Colon (tissue), 2 donors: ENCODE results near the gene RNF17.
"Not testable (repeated sequence)": the region's sequence is repeated elsewhere in the genome, so short reads cannot be mapped to it uniquely, and the experiment has no call there.

Experiments
- FAIRE-seq: peaks from 2 replicates; lab custom pipeline; 2012; peaks lifted over from hg19 to GRCh38; lab: Jason Lieb, UNC
- donor health status: control.
- donor health status: control.

The RNF17 gene

DNA sequence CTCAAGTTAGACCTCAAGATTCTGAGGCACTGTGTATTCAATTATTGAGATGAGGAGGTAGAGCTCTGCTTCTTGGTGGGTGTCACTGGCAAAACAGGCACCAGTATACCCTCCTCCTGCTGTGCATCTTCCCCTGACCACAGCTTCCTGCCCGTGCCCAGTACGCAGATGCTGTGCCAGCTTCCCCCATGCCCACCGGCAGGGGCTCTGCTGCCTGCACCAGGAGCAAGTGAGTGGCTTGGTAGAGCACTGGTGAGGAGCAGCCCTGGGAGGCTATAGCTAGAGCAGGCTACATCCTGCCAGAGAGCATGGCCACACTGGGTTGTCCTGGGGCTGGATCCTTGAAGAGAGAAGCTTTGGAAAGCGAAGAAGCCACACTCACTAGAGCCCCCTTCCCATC, 21.0 kb upstream of the RNF17 start:
- FAIRE-seq, result no peak

DNA sequence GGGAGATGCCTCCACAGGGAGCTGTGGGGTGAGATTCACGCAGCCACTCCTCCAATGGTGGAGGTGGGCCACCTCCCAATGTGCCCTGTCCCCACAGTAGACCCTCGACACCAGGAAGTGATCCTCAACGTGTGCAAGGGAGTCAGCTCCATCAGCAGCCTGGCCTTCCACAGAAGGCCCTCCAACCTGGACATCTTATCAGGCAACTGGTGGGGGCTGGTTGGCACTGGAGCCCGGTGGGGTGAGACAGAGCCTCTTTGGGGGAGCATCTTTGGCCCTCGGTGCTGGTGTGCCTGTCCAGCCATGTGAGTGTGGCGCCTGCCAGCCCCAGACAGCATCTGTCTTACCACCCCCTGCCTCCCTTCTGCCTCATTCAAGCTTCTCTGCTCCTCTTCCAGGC, 19.7 kb upstream of the RNF17 start:
- no peak for FAIRE-seq

DNA sequence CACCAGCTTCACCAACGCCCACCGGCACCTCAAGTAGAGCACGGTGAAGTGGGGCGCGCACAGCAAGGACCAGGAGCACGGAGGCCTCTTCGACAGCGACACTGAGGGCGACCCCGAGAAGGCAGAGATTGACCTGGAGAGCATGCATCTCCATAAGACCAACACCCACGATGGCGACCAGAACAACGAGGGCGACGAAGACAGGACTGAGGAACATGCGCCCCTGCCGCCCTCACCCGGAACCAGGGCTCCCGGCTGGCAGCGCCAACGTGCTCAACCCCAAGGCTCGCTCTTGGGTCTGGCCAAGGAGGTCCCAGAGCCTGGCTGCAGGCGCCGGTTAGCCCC, 18.5 kb upstream of the RNF17 start:
- no peak for FAIRE-seq

DNA sequence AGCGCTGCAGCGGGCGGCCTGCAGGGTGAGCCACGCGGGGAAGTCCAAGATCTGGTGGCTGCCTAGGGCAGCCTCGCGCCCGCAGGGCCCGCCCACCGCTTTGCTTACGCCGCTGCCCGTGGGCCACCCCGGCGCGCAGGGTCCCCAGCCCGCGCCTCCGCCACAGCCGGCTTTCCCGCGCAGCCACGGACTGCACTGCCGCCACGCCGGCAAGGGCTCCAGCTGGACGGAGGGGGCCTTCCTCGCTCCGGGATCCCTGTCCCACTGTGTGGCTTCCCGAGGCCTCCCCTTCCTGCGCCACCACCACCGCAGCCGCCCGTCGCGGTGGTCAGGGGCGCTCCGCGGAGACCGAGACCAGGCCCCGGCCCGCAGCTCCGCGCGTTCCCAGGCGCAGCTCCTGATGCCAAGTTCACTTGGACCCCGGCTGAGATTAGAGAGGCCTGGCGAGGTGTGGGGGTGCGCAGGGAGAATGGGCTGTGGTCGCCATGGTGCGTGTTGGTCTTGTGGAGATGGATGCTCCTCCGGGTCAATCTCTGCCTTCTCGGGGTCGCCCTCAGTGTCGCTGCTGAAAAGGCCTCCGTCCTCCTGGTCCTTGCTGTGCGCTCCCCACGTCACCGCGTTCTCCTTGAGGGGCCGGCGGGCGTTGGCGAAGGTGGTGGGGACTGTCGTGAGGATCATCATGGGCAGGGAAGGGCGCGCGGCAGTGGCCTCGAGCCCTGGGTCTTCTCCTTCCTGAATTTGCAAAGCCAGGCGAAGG, 17.9 kb upstream of the RNF17 start:
- FAIRE-seq, result no peak

DNA sequence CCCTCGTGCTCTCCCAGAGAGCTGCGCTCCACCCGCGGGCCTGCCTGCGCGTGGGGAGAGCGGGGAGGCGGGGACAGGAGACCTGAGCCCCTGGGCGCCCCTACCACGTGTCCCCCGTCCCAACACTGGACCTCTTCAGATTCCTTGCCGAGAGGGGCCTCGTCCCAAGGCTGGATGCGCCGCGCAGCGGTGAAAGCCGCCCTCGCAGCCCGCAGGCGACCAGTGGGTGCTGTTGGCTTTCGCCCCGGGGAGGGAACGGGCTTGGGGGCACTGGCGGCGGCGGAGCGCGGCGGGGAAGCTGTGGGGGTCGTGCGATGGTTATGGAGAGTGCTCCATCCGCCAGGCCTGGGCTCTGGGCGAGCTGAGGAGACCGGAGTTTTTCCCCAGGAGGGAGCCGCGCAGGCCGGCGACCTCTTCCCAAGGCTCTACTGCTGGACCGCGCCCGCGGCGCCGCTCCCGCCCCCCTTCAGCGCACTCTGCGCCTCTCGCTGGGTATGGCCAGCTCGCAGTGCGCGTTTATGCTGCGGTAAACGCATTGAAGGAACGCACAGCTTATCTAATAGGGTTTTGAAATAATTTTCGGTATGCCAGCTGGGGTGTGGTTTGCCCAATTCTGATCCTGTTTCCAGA, 17.2 kb upstream of the RNF17 start:
- FAIRE-seq, result no peak

DNA sequence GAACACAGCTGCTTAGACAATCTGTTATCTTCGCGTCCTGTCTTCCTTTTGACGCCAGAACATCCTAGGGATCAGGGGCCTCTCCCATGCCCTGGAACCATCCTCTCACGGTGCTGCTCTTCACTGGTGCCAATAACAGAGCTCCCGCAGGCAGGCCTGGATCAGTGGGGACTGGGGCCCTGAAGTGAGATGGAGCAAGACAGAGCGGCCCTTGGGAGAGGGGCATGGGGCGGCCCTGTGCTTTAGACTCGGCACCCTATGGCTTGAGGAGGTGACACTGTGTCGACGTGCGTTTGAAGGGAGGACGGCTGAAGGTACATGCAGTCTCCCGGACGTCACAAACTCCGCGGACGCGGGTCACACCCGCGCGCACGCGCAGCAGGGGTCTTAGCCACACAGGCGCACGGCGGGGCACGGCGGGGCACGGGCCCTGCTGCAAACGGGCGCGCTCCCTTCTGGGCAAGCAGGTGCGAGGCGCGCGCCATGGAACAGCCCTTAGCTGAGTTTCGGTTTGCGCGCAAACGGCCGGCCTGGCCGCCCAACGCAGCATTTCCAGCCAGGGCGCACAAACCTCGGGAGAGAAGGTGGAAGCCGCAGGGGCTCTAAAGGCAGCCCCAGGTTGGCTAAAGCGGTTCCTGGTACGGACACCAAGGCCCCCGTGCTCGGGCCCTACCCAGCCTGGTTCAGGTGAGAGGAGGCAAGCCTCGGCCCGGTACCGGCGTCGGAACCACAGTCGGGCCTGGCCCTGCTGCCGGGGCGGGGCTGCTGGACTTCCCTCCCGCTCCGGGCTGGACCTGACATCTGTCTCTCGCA, 16.5 kb upstream of the RNF17 start:
- FAIRE-seq, result no peak

DNA sequence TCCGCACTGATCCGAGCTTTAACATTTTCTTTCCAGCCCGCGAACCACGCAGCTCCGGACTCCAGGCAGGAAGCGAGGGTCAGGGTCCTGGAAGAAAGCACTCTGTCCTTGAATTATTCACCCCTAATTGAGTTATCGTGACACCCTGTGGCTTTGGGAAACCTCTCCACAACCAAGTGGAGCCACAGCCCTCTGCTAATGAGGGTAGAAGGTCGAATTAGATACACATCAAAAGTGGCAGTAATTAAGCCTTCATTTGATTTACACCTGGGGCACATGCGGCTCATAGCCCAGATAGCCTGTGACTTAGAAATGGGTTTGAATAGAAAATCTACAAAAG, 15.9 kb upstream of the RNF17 start:
- FAIRE-seq, result no peak

DNA sequence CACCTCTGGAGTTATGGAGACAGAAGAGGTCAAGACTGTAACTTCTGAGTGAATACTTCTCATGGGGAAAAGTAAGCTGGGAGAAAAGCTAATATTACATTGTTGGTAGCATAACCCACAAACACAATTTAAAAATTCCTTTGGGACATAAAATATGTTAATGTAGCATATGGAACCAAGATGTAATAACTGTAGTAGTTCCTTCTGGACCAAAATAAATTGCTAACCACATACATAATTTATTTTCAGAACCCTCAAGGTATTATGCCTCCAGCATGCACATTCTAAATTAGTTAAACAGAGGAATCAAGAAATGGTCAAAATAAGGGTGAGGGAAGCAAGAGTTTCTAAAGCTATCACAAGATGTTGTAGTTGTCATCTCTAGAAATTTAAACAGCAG, 4.8 kb upstream of the RNF17 start:
- FAIRE-seq, result no peak

DNA sequence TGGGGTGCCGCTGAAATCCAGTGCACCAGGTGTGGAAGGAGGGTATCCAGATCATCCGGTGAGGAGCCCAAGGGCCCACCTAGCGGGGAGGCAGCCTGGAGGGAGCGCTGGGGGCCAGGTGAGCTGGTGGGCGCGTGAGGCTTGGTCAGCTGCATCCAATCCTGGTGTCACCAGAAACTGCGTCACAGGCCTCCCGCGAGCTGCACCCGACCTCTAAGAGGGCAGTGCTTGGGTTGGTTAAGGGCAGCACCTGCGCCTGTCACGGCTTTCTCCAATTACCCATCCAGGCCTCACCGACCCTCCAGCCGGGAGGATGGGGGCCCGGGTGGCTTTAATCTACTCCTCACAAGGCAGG, 284 bp downstream of the RNF17 start:
- FAIRE-seq, result no peak

DNA sequence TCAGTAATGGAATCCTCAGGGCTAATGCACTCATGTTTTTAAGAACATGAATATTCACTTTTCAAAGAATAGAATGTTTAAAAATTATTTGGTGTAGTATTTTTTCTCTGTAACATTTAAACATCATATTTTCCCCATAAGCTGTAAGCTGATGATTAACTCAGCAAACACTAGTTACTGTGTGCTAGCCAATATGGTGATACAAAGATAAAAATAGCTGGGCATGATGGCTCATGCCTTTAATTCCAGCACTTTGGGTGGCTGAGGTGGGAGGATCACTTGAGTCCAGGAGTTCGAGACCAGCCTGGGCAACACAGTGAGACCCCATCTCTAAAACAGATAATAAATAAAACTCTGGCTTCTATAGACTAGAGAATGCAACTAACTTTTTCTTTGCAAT, 13.2 kb downstream of the RNF17 start:
- no peak for FAIRE-seq

DNA sequence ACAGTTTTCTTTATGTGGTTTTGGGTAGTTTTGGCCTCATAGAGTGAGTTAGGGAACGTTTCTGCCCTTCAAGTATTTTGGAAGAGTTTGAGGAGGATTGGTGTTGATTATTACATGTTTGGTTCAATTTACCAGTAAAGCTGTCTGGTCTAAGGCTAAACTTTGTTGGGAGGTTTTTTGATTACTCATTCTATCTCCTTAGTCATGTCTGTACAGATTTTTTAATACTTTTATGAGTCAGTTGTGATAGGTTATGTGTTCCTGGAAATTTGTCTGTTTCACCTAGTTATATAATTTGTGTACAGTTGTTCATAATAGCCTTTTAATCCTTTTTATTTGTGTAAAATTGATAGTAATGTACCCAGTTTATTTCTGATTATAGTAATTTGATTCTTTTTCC, 20.4 kb downstream of the RNF17 start:
- FAIRE-seq, result no peak

DNA sequence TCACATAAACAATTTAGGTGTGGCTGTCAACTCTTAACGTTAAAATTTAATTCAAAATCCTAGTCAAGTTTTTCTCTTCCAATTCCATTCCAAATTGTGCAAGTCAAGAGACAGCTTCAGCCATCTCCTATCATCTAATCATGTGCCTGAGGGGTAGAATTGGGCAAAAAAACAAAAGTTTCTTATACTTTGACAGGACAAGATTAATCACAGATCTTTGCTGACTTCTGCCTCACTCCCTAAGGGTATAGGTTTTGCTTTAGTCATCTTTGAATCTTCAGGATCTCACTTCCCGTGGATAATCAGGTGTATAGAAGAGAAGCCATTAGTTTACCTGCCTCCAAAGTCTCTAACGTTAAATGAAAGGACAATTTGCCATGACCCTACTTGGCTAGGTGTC, 24.6 kb downstream of the RNF17 start:
- no peak for FAIRE-seq

DNA sequence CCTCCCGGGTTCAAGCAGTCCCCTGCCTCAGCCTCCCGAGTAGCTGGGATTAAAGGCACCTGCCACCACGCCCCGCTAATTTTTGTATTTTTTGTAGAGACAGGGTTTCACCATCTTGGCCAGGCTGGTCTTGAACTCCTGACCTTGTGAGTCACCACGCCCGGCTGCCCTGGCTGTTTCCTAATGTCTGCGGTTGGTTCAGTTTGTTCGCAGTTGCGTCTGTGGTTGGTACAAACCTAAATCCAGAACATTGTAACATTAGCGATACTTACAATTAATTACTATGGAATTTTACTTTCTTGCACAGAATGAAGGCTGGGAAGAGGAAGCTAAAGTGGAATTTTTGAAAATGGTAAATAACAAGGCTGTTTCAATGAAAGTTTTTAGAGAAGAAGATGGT, 38.1 kb downstream of the RNF17 start:
- no peak for FAIRE-seq

DNA sequence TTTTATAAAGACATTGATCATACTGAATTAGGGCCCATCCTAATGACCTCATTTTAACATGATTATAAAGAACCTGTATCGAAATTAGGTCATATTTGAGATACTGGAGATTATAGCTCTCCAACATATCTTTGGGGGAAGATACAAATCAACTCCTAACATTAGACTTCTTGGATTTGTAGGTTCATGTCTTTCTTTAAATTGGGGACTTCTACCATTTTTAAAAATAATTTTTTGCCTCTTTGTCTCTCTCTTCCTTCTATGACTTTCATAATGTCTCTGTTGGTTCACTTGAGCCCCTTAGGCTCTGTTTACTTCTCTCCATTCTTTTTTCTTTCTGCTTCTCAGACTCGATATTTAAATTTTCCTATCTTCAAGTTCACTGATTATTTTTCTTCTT, 57.2 kb downstream of the RNF17 start:
- no peak for FAIRE-seq

DNA sequence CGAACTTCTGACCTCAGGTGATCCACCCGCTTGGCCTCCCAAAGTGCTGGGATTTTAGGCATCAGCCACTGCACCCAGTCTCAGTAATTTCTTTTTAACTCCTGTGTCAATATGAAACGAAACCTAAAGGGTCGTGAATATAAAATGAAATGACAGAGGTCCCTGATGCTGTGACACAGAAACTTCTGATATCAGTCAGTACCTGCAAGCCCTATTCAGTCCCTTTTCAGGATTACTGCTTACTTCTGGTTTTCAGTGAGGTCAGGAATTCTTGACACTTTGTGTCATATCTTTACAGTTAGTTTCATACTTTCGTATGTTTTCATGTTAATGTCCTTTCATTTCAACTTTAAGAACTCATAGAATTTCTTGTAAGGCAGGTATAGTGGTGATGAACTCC, 58.7 kb downstream of the RNF17 start:
- FAIRE-seq, result no peak

DNA sequence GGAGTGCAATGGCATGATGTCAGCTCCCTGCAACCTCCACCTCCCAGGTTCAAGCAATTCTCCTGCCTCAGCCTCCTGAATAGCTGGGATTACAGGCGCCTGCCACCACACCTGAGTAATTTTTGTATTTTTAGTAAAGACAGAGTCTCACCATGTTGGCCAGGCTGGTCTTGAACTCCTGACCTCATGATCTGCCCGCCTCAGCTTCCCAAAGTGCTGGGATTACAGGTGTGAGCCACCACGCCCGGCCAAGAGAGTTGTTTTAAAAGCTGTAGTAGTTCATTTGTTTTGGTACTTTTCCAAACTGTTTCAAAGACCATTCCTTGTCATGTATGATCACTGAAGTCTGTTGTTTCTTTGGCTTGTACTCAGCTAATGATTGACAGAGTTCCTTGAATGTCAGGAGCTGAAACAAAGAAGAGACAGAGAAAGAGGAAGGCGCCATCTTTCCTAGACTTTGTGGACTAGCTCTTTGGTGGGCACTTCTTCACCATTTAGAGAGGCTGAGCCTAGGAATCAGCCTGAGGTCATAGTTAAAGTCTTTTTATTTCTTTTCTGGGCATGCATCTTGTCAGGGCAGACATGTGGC, 59.2 kb downstream of the RNF17 start:
- FAIRE-seq, result not testable (repeated sequence)

DNA sequence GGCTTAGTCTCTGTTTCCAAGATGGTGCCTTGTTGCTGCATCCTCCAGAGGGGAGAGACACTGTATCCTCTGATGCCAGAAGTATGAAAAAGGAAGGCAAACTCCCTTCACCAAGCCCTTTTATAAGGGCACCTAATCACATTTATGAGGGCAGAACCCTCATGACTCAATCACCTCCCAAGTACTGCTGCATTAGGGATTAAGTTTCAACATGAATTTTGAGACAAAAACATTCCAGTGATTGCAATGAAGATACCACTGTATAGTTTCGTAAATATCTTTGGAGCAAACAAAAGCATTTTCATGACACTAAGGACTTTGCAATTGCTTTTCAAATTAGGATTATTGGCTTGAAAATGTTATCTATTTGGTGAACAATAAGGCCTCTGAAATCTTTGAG, 63.8 kb downstream of the RNF17 start:
- FAIRE-seq, result no peak

DNA sequence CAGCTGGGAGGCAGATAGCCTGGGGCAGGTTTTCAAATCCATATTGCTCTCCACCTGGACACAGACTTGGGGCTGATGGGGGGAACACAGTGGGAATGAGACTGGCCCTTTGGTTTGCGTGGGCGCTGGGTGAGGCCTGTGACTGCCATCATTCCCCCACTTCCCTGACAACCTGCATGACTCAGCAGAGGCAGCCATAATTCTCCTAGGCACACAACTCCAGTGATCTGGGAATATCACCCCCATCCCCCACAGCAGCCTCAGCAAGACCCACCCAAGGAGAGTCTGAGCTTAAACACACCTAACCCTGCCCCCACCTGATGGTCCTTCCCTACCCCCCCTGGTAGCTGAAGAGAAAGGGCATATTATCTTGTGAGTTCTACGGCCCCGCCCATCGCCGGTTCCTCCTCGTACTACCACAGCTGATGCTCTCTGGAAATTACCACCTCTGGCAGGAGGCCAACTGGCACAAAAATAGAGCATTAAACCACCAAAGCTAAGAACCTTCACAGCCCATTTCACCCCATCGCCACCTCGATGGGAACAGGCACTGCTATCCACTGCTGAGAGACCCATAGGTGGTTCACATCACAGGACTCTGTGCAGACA, 71.0 kb downstream of the RNF17 start:
- FAIRE-seq, result no peak

DNA sequence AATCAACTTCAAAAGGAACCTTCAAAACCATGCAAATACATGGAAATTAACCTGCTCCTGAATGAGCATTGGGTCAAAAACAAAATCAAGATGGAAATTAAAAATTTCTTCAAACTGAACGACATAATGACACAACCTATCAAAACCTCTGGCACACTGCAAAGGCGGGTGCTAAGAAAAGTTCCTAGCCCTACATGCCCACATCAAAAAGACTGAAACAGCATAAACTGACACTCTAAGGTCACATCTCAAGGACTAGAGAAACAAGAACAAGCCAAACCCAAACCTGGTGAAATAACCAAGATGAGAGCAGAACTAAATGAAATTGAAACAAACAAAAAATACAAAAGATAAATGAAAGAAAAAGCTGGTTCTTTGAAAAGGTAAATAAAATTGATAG, 73.6 kb downstream of the RNF17 start:
- FAIRE-seq, result not testable (repeated sequence)

DNA sequence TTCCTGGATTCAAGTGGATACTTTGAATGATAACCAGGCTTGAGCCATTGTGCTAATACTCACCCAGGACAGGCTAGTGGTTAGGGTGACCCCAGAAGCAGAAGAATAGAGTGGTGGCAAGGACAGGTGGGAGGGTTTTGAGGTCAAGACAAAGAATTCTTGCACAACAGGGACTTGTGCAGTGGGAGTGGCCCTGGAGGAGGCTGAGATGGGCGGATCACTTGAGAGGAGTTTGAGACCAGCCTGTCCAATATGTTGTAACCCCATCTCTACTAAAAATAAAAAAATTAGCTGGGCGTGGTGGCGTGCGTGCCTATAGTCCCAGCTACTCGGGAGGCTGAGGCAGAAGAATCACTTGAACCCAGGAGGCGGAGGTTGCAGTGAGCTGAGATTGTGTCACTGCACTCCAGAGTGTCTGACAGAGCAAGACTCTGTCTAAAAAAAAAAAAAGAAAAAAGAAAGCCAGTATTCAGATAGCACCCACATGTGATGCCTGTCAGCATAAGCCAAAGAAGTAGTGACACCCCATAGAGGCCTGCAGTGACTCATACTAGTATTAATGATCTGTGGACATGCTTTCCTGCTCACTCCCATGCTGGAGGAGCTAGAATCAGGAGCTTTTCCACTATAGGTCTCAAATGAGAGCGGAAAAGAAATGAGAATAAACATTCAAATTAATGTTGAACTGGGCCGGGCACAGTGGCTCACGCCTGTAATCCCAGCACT, 78.7 kb downstream of the RNF17 start:
- no peak for FAIRE-seq

DNA sequence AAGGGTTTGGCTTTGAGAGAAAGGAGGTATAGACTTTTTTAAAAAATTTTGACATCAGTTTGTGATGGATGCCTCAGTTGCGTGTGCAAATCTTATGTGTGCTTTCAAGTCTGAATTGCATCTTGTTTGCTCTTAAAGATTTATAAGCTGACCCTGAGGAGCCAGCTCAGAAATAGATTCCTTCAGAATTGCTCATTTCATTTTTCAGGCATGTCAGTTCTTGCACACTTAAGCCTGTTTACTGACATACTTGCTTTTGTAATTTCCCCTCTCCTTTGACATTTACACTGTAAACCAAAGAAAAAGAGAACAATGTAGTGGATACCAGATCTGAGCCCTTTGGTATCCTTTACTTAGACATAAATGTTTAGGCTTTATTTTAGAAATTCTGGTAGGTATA, 87.6 kb downstream of the RNF17 start:
- no peak for FAIRE-seq

DNA sequence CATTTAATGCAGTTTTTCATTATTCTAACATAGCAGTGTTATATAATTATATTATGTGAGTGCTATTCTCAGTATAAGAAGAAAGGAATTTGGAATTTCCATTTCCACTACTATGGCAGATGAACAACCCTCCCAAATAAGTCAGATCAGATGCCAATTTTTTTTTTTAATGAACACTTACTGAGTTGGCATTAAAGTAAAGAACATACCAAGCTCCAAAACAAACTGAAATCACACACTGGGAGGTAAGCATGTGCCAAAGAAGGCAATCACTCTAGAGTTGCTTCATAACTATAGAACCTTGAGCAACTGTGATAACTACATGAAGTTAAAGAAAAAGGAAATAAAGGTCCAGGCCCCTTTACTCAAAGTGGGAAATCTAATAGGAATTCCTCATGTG, 90.3 kb downstream of the RNF17 start:
- FAIRE-seq, result no peak
